Right ventricle myocardium superior (tissue), 1 donor: ENCODE measurements around the gene MINAR1. TPM values are rescaled to one million over a fixed set of nuclear protein-coding genes. Genes with fewer than 3 reads are reported as not detected.

Experiments used
- ATAC-seq: fragments of 200-7000 bp; cut with Tn5 transposase; one replicate; pipeline ENCODE4 v1.9.1; 2020; ENCODE audit warnings: mild to moderate bottlenecking; ENCODE audit not compliant: poor library complexity
- DNase-seq: peaks from one replicate; pipeline ENCODE4 v3.0.0-alpha.2; 2020
- intact Hi-C: fragments of 100-400 bp; cut with DNase I; formaldehyde crosslinking; loops from one replicate; pipeline ENCODE4 v1.11.2; 2022
- total RNA-seq: library from RNA; stranded (reverse); fragmentation: NEBNext Ultra II Directional; extraction: Animal tissue kit (Norgen Biotek cat#: 25700); gene quantifications from one replicate; pipeline ENCODE4 v1.2.1, GENCODE V29; 2021
- donor health status: DM: no; HTN: yes; CAD: no; lungs with severe emphysema.

MINAR1 gene
- total RNA-seq, 1 donor from 2014 or later = 0.03 TPM

- intact Hi-C loops = no loop called here
- ATAC-seq = no peak
- no peak for DNase-seq
These were observed 4.1 kb upstream of the MINAR1 start for GRCh38 chr15:79427781-79428598.

- intact Hi-C loops = no loop called here
- no peak for DNase-seq
- no peak for ATAC-seq
These were observed 1.1 kb upstream of the MINAR1 start for GRCh38 chr15:79430901-79431635.

GRCh38 chr15:79432345-79433275, 474 bp downstream of the MINAR1 start:
- DNase-seq = no peak
- intact Hi-C loops = no loop called here
- ATAC-seq = no peak

GRCh38 chr15:79433276-79433990, 1.3 kb downstream of the MINAR1 start:
- no peak for ATAC-seq
- DNase-seq = no peak
- intact Hi-C loops = no loop called here

GRCh38 chr15:79434361-79434760, 2.2 kb downstream of the MINAR1 start:
- ATAC-seq (no peak), DNase-seq (no peak)
- intact Hi-C loops = no loop called here

GRCh38 chr15:79436037-79436780, 4.1 kb downstream of the MINAR1 start:
- no peak for DNase-seq
- intact Hi-C loops = no loop called here
- ATAC-seq = no peak

GRCh38 chr15:79437275-79438000, 5.3 kb downstream of the MINAR1 start:
- intact Hi-C loops = no loop called here
- ATAC-seq (no peak), DNase-seq (no peak)

GRCh38 chr15:79439236-79439635, 7.1 kb downstream of the MINAR1 start:
- intact Hi-C loops = no loop called here
- DNase-seq (no peak), ATAC-seq (no peak)

GRCh38 chr15:79440355-79440908, 8.3 kb downstream of the MINAR1 start:
- DNase-seq (no peak), ATAC-seq (no peak)
- intact Hi-C loops = no loop called here

GRCh38 chr15:79442911-79443310, 10.8 kb downstream of the MINAR1 start:
- DNase-seq (no peak), ATAC-seq (no peak)
- intact Hi-C loops = no loop called here

GRCh38 chr15:79447060-79447459, 14.9 kb downstream of the MINAR1 start:
- intact Hi-C loops = no loop called here
- ATAC-seq = no peak
- DNase-seq = no peak

GRCh38 chr15:79450648-79451047, 18.5 kb downstream of the MINAR1 start:
- no peak for ATAC-seq
- DNase-seq = no peak
- intact Hi-C loops = no loop called here

GRCh38 chr15:79451361-79451999, 19.3 kb downstream of the MINAR1 start:
- DNase-seq (no peak), ATAC-seq (no peak)
- intact Hi-C loops = no loop called here

GRCh38 chr15:79452244-79453051, 20.3 kb downstream of the MINAR1 start:
- intact Hi-C loops = no loop called here
- DNase-seq (no peak), ATAC-seq (no peak)

- intact Hi-C loops = no loop called here
- no peak for ATAC-seq
- DNase-seq = no peak
These were observed 21.3 kb downstream of the MINAR1 start for GRCh38 chr15:79453446-79453845.

GRCh38 chr15:79454063-79454462, 21.9 kb downstream of the MINAR1 start:
- intact Hi-C loops = no loop called here
- ATAC-seq = no peak
- no peak for DNase-seq
